Raji (cell line): ENCODE measurements around the gene MS4A4A.

Experiments
- POLR2A ChIP-seq: IDR thresholded peaks from 2 replicates; pipeline ENCODE4 v1.6.1; 2011; ENCODE audit warnings: low read depth, low read length, control low read depth; ENCODE audit not compliant: insufficient read depth

MS4A4A gene

GRCh38 chr11:60281485-60281884 is 1.0 kb downstream of the MS4A4A start:
- no peak for TF ChIP-seq POLR2A

- no peak for TF ChIP-seq POLR2A
Observed at GRCh38 chr11:60282286-60282685, 1.8 kb downstream of the MS4A4A start.

GRCh38 chr11:60288531-60288930 is 8.1 kb downstream of the MS4A4A start:
- no peak for TF ChIP-seq POLR2A

- no peak for TF ChIP-seq POLR2A
Observed at GRCh38 chr11:60292145-60292544, 11.7 kb downstream of the MS4A4A start.

GRCh38 chr11:60301178-60301577 is 20.7 kb downstream of the MS4A4A start:
- TF ChIP-seq POLR2A: no peak

GRCh38 chr11:60303661-60304060 is 23.2 kb downstream of the MS4A4A start:
- no peak for TF ChIP-seq POLR2A

GRCh38 chr11:60305906-60306619 is 25.6 kb downstream of the MS4A4A start:
- TF ChIP-seq POLR2A: no peak

GRCh38 chr11:60307507-60308195 is 27.2 kb downstream of the MS4A4A start:
- TF ChIP-seq POLR2A: no peak

GRCh38 chr11:60310407-60310998 is 30.0 kb downstream of the MS4A4A start:
- TF ChIP-seq POLR2A: no peak

GRCh38 chr11:60314635-60315321 is 34.3 kb downstream of the MS4A4A start:
- no peak for TF ChIP-seq POLR2A

GRCh38 chr11:60315871-60316270 is 35.4 kb downstream of the MS4A4A start:
- TF ChIP-seq POLR2A: no peak

- TF ChIP-seq POLR2A: no peak
Observed at GRCh38 chr11:60316317-60316716, 35.9 kb downstream of the MS4A4A start.

GRCh38 chr11:60318726-60319125 is 38.3 kb downstream of the MS4A4A start:
- TF ChIP-seq POLR2A: no peak

- TF ChIP-seq POLR2A: no peak
Observed at GRCh38 chr11:60321051-60321450, 40.6 kb downstream of the MS4A4A start.

- TF ChIP-seq POLR2A: no peak
Observed at GRCh38 chr11:60326955-60327354, 46.5 kb downstream of the MS4A4A start, which contains the start of gene MS4A6E. MS4A6E (plus strand) TSS chr11:60327255; CDS start chr11:60334896, 7,641 bp downstream.
